HepG2 (cell line): Measurements from ENCODE around the gene STK17A. TPM values are rescaled to one million over a fixed set of nuclear protein-coding genes. Genes with fewer than 3 reads are reported as not detected.

ENCODE experiments used
- BORCS8-MEF2B ChIP-seq: sonication (generic); formaldehyde crosslinking; IDR thresholded peaks from 2 replicates; pipeline ENCODE4 v1.8.0; 2022; ENCODE audit warnings: mild to moderate bottlenecking, missing genetic modification reagents
- CEBPB ChIP-seq: IDR thresholded peaks from 2 replicates; pipeline ENCODE4 v1.6.1; 2011; ENCODE audit warnings: low read depth, low read length, improper control_type of control experiment, borderline replicate concordance
- E2F1 ChIP-seq: sonication (generic); formaldehyde crosslinking; IDR thresholded peaks from 2 replicates; pipeline ENCODE4 v1.5.0; 2020; ENCODE audit warnings: missing genetic modification reagents
- FOSL1 ChIP-seq: sonication (generic); formaldehyde crosslinking; IDR thresholded peaks from 2 replicates; pipeline ENCODE4 v1.9.0; 2021; ENCODE audit warnings: missing genetic modification reagents, borderline replicate concordance
- FOXA3 ChIP-seq: IDR thresholded peaks from 2 replicates; pipeline ENCODE4 v1.6.1; 2016; ENCODE audit warnings: missing genetic modification reagents, missing compliant biosample characterization
- IRF2 ChIP-seq: IDR thresholded peaks from 2 replicates; pipeline ENCODE4 v1.6.1; 2018; ENCODE audit warnings: missing genetic modification reagents, missing compliant biosample characterization
- JUND ChIP-seq: sonication (generic); formaldehyde crosslinking; IDR thresholded peaks from 2 replicates; pipeline ENCODE4 v1.8.0; 2022; ENCODE audit warnings: mild to moderate bottlenecking, missing genetic modification reagents
- MAX ChIP-seq: IDR thresholded peaks from 2 replicates; pipeline ENCODE4 v1.6.1; 2012; ENCODE audit warnings: inconsistent platforms
- MYPOP ChIP-seq: sonication (generic); formaldehyde crosslinking; IDR thresholded peaks from 2 replicates; pipeline ENCODE4 v1.8.1; 2023; ENCODE audit warnings: mild to moderate bottlenecking, moderate library complexity, missing genetic modification reagents
- NR0B2 ChIP-seq: sonication (generic); formaldehyde crosslinking; IDR thresholded peaks from 2 replicates; pipeline ENCODE4 v1.4.0; 2020; ENCODE audit warnings: mild to moderate bottlenecking, missing genetic modification reagents
- NR2F6 ChIP-seq, 2 experiments: IDR thresholded peaks; 2 replicates each; pipeline ENCODE4 v1.6.1; 2016; ENCODE audit warnings: antibody characterized with exemption in 1 of 2, mild to moderate bottlenecking in 1 of 2
- RARA ChIP-seq: IDR thresholded peaks from 2 replicates; pipeline ENCODE4 v1.6.1; 2016; ENCODE audit warnings: missing genetic modification reagents, missing compliant biosample characterization
- RCOR2 ChIP-seq: IDR thresholded peaks from 2 replicates; pipeline ENCODE4 v1.6.1; 2016; ENCODE audit warnings: missing biosample characterization, missing genetic modification reagents
- SMAD1 ChIP-seq: sonication (generic); formaldehyde crosslinking; IDR thresholded peaks from 2 replicates; pipeline ENCODE4 v1.4.0; 2020; ENCODE audit warnings: missing genetic modification reagents, low read depth, mild to moderate bottlenecking, borderline replicate concordance
- SNAPC4 ChIP-seq: sonication (generic); formaldehyde crosslinking; IDR thresholded peaks from 2 replicates; pipeline ENCODE4 v1.4.0; 2020; ENCODE audit warnings: mild to moderate bottlenecking, missing genetic modification reagents
- SOX6 ChIP-seq, 2 experiments: fragments of 450-650 bp in 1 of 2; sonication (generic) in 1 of 2; formaldehyde crosslinking in 1 of 2; IDR thresholded peaks; 2 replicates each; pipeline versions ENCODE4 v1.4.0 to v1.6.1; 2017 to 2020; ENCODE audit warnings: antibody characterized with exemption in 1 of 2, mild to moderate bottlenecking in 1 of 2, missing genetic modification reagents in 1 of 2
- polyA plus RNA-seq, 8 experiments: library from polyadenylated mRNA; depleted of rRNA in 3 of 8; stranded (reverse) in 7 of 8; unstranded in 1 of 8; fragments of >200 nt; fragmentation: Illumina TruSeq in 4 of 8; extraction: Trizol in 4 of 8; gene quantifications; 2 replicates each; pipeline versions ENCODE4 v1.2.1 to v1.2.3, GENCODE V29; 2011 to 2016; ENCODE audit warnings: low read depth in 4 of 8, missing spikeins in 1 of 8, mixed read lengths in 1 of 8; ENCODE audit not compliant: insufficient read depth in 1 of 8
- total RNA-seq, 5 experiments: library from RNA; depleted of rRNA; stranded (reverse); fragments of >200 nt; fragmentation: Illumina TruSeq; extraction: Trizol; gene quantifications; 2 replicates each; pipeline ENCODE4 v1.2.3, GENCODE V29; 2016; ENCODE audit warnings: low read depth in 1 of 5

Gene STK17A
- total and polyA plus RNA-seq, 2 of the 13 experiments (the other 11 are each of a cell fraction or from before 2014, with no cell fraction given), result 18.6 to 24.3 TPM

- TF ChIP-seq FOSL1 (CRISPR knock-in tag), result peak; percentile 87
- TF ChIP-seq E2F1 (CRISPR knock-in tag), result no peak
- peak; percentile 71; the same call in 1 of the 2 replicates for TF ChIP-seq JUND (CRISPR knock-in tag)
- TF ChIP-seq MYPOP (CRISPR knock-in tag), result no peak
- no peak for TF ChIP-seq BORCS8-MEF2B (CRISPR knock-in tag)
- TF ChIP-seq NR2F6 (IDR thresholded peaks at IDR 0.05), result no peak; the same call in 1 of the 2 replicates
- TF ChIP-seq NR2F6 (CRISPR knock-in tag; IDR thresholded peaks at IDR 0.05), result no peak
- peak; percentile 76; the same call in 1 of the 2 replicates for TF ChIP-seq RARA (CRISPR knock-in tag)
- 0 out of 2 replicates have a peak, but pooled peaks have one; percentile 26 for TF ChIP-seq RCOR2
- TF ChIP-seq MAX, result no peak; the same call in 1 of the 2 replicates
- no peak for TF ChIP-seq NR0B2
- peak; percentile 82 for TF ChIP-seq FOXA3
- TF ChIP-seq CEBPB, result no peak
- no peak for TF ChIP-seq SMAD1 (CRISPR knock-in tag)
- TF ChIP-seq SOX6 (IDR thresholded peaks at IDR 0.05), result no peak
- peak; percentile 54; the same call in 1 of the 2 replicates for TF ChIP-seq SOX6 (CRISPR knock-in tag; IDR thresholded peaks at IDR 0.05)
- TF ChIP-seq SNAPC4 (CRISPR knock-in tag), result no peak
- TF ChIP-seq IRF2, result no peak
Measured at GRCh38 chr7:43674559-43675436, 91.9 kb downstream of the STK17A start (continued).
